Left ventricle myocardium inferior (tissue), 1 donor: ENCODE data around the gene PRR23E. TPM values are rescaled to one million over a fixed set of nuclear protein-coding genes. Genes with fewer than 3 reads are reported as not detected.

Experiments used
- DNase-seq: peaks from one replicate; pipeline ENCODE4 v3.0.0-alpha.2; 2020
- H3K27ac ChIP-seq: fragments of 200-600 bp; replicated peaks from 2 replicates; pipeline ENCODE4 v1.8.0; 2021
- H3K27me3 ChIP-seq: fragments of 200-600 bp; 2 replicates; pipeline ENCODE4 v1.8.0; 2021; ENCODE audit warnings: low read depth
- H3K36me3 ChIP-seq: fragments of 200-600 bp; 2 replicates; pipeline ENCODE4 v1.8.0; 2021
- H3K4me1 ChIP-seq: fragments of 200-600 bp; 2 replicates; pipeline ENCODE4 v1.8.0; 2021
- H3K4me3 ChIP-seq: fragments of 200-600 bp; 2 replicates; pipeline ENCODE4 v1.8.0; 2021; ENCODE audit warnings: mild to moderate bottlenecking, moderate library complexity
- H3K9me3 ChIP-seq: fragments of 200-600 bp; replicated peaks from 2 replicates; pipeline ENCODE4 v1.8.0; 2021
- CTCF ChIP-seq: fragments of 200-600 bp; IDR thresholded peaks from 2 replicates; pipeline ENCODE4 v1.8.0; 2021; ENCODE audit warnings: antibody characterized with exemption, mild to moderate bottlenecking, borderline replicate concordance
- intact Hi-C: fragments of 100-400 bp; cut with micrococcal nuclease; formaldehyde crosslinking; loops from one replicate; pipeline ENCODE4 v1.11.0; 2022
- total RNA-seq: library from RNA; stranded (reverse); fragmentation: NEBNext Ultra II Directional; extraction: Animal tissue kit (Norgen Biotek cat#: 25700); gene quantifications from one replicate; pipeline ENCODE4 v1.2.1, GENCODE V29; 2021
- donor health status: DM: no; HTN: yes; CAD: no; lungs with severe emphysema.

PRR23E gene
- total RNA-seq, 1 donor from 2014 or later = not detected

GRCh38 chr3:127173516-127174166, 19.3 kb upstream of the PRR23E start:
- Histone ChIP-seq H3K27me3 (peaks cover 33% of the 10 kb centered on the region), H3K4me1 (peaks cover 14% of the 10 kb centered on the region), H3K36me3 (no peaks in the 10 kb centered on the region), H3K9me3 (no peaks in the 10 kb centered on the region), H3K4me3 (no peak overlapping the region), H3K27ac (no peak overlapping the region)
- no peak for DNase-seq
- intact Hi-C loops = no loop called here
- TF ChIP-seq CTCF = no peak

GRCh38 chr3:127174284-127174683, 18.6 kb upstream of the PRR23E start:
- H3K36me3 ChIP-seq = no peaks in the 10 kb centered on the region
- no peaks in the 10 kb centered on the region for H3K9me3 ChIP-seq
- peaks cover 8% of the 10 kb centered on the region for H3K4me1 ChIP-seq
- intact Hi-C loops = no loop called here
- no peak for TF ChIP-seq CTCF
- H3K27me3 ChIP-seq = peaks cover 33% of the 10 kb centered on the region
- DNase-seq = no peak
- H3K27ac ChIP-seq = no peak overlapping the region
- no peak overlapping the region for H3K4me3 ChIP-seq

- Histone ChIP-seq H3K4me1 (peaks cover 7% of the 10 kb centered on the region), H3K4me3 (no peak overlapping the region), H3K9me3 (no peaks in the 10 kb centered on the region), H3K27me3 (peaks cover 33% of the 10 kb centered on the region), H3K36me3 (no peaks in the 10 kb centered on the region), H3K27ac (no peak overlapping the region)
- no peak for TF ChIP-seq CTCF
- DNase-seq = no peak
- intact Hi-C loops = no loop called here
These were observed 18.2 kb upstream of the PRR23E start for GRCh38 chr3:127174715-127175140.

- Histone ChIP-seq H3K36me3 (no peaks in the 10 kb centered on the region), H3K4me3 (no peak overlapping the region), H3K27me3 (peaks cover 33% of the 10 kb centered on the region), H3K9me3 (no peaks in the 10 kb centered on the region), H3K4me1 (peaks cover 7% of the 10 kb centered on the region), H3K27ac (no peak overlapping the region)
- intact Hi-C loops = no loop called here
- TF ChIP-seq CTCF = no peak
- no peak for DNase-seq
These were observed 17.7 kb upstream of the PRR23E start for GRCh38 chr3:127175272-127175671.

- H3K4me3 ChIP-seq = no peak overlapping the region
- no peaks in the 10 kb centered on the region for H3K36me3 ChIP-seq
- H3K4me1 ChIP-seq = peaks cover 7% of the 10 kb centered on the region
- peaks cover 15% of the 10 kb centered on the region for H3K27me3 ChIP-seq
- H3K27ac ChIP-seq = no peak overlapping the region
- no peaks in the 10 kb centered on the region for H3K9me3 ChIP-seq
- intact Hi-C loops = no loop called here
- DNase-seq = no peak
- TF ChIP-seq CTCF = peak; percentile 59
These were observed 15.7 kb upstream of the PRR23E start for GRCh38 chr3:127177226-127177625.
